B cell (primary cell): ENCODE results near the gene MOB3B. TPM values are rescaled to one million over a fixed set of nuclear protein-coding genes. Genes with fewer than 3 reads are reported as not detected.

Source experiments
- ATAC-seq: fragments of 200-7000 bp; cut with Tn5 transposase; one replicate; pipeline ENCODE4 v1.10.0; 2021; ENCODE audit warnings: low read depth, mild to moderate bottlenecking, moderate number of reproducible peaks, moderate library complexity
- CTCF ChIA-PET: fragments of 350-600 bp; sonication (Branson Sonifier 250); formaldehyde crosslinking; loops from one replicate; lab custom pipeline; 2021; ENCODE audit warnings: antibody characterized with exemption, inconsistent platforms; lab: Charles Lee
- POLR2A ChIA-PET: fragments of 350-600 bp; sonication (Branson Sonifier 250); formaldehyde crosslinking; loops from one replicate; lab custom pipeline; 2021; ENCODE audit warnings: antibody characterized with exemption; lab: Charles Lee
- DNase-seq: peaks from one replicate; pipeline ENCODE4 v3.0.0; 2013
- H2AFZ ChIP-seq: 2 replicates; pipeline ENCODE4 v1.6.1; 2012; ENCODE audit warnings: mild to moderate bottlenecking, low read depth, low read length; ENCODE audit not compliant: insufficient read depth, poor library complexity, severe bottlenecking
- H3K27ac ChIP-seq, 2 donors: 1 replicate in 1 of 2; 2 replicates in 1 of 2; pipeline ENCODE4 v1.5.1; 2012 to 2013; ENCODE audit warnings: low read length in 2 of 2, mild to moderate bottlenecking in 2 of 2, moderate library complexity in 1 of 2
- H3K27me3 ChIP-seq, 4 experiments: fragments of 200-600 bp in 1 of 4; sonication (generic) in 1 of 4; replicated peaks in 1 of 4; 1 replicate in 2 of 4; 2 replicates in 2 of 4; pipeline versions ENCODE4 v1.6.1 to v1.7.0; 2013 to 2016; ENCODE audit warnings: low read length in 3 of 4, mild to moderate bottlenecking in 2 of 4, mixed read lengths in 1 of 4, moderate library complexity in 1 of 4; ENCODE audit not compliant: insufficient read depth in 4 of 4, control insufficient read depth in 3 of 4; ENCODE audit errors: control extremely low read depth in 1 of 4
- H3K36me3 ChIP-seq, 2 experiments: replicated peaks in 1 of 2; 1 replicate in 1 of 2; 2 replicates in 1 of 2; pipeline versions ENCODE4 v1.6.1 to v1.7.1; 2013; ENCODE audit warnings: low read length in 1 of 2; ENCODE audit not compliant: insufficient read depth in 2 of 2, control insufficient read depth in 1 of 2; ENCODE audit errors: control extremely low read depth in 1 of 2, extremely low read depth in 1 of 2
- H3K4me1 ChIP-seq, 2 donors: fragments of 200-600 bp in 1 of 2; sonication (generic) in 1 of 2; 1 replicate in 1 of 2; 2 replicates in 1 of 2; pipeline versions ENCODE4 v1.5.1 to v1.6.1; 2013 to 2017; ENCODE audit warnings: low read length in 2 of 2; ENCODE audit not compliant: control insufficient read depth in 2 of 2, insufficient read depth in 2 of 2
- H3K4me2 ChIP-seq: replicated peaks from 2 replicates; pipeline ENCODE3; 2012; ENCODE audit warnings: mild to moderate bottlenecking, low read depth, low read length; ENCODE audit not compliant: poor library complexity, severe bottlenecking
- H3K4me3 ChIP-seq, 5 experiments: fragments of 200-600 bp in 1 of 5; sonication (generic) in 1 of 5; 1 replicate in 3 of 5; 2 replicates in 2 of 5; pipeline versions ENCODE4 v1.5.1 to v1.7.0; 2011 to 2016; ENCODE audit warnings: low read length in 4 of 5, mild to moderate bottlenecking in 4 of 5, low read depth in 2 of 5, control low read depth in 1 of 5, moderate library complexity in 1 of 5; ENCODE audit not compliant: insufficient read depth in 1 of 5; ENCODE audit errors: control extremely low read depth in 1 of 5, extremely low read depth in 1 of 5
- H3K79me2 ChIP-seq: fragments of 200-600 bp; sonication (generic); one replicate; pipeline ENCODE4 v1.6.0; 2016; ENCODE audit warnings: low read length; ENCODE audit not compliant: control insufficient read depth, insufficient read depth
- H3K9ac ChIP-seq: fragments of 200-600 bp; sonication (generic); 2 replicates; pipeline ENCODE4 v1.6.1; 2017; ENCODE audit warnings: mild to moderate bottlenecking, low read length, moderate library complexity
- H3K9me3 ChIP-seq, 3 donors: one replicate each; pipeline versions ENCODE4 v1.6.1 to v1.7.1; 2013; ENCODE audit warnings: low read length in 2 of 3; ENCODE audit not compliant: control insufficient read depth in 2 of 3, insufficient read depth in 1 of 3; ENCODE audit errors: control extremely low read depth in 1 of 3
- H4K20me1 ChIP-seq: 2 replicates; pipeline ENCODE4 v1.6.0; 2012; ENCODE audit warnings: mild to moderate bottlenecking, low read length; ENCODE audit not compliant: insufficient read depth, control insufficient read depth, poor library complexity, severe bottlenecking
- H3K27ac Mint-ChIP-seq: one replicate; pipeline ENCODE4 v1.8.0; 2021; ENCODE audit warnings: mixed read lengths
- H3K27me3 Mint-ChIP-seq: one replicate; pipeline ENCODE4 v1.8.0; 2021; ENCODE audit warnings: mixed read lengths
- H3K4me1 Mint-ChIP-seq: one replicate; pipeline ENCODE4 v1.8.0; 2021; ENCODE audit warnings: mixed read lengths
- H3K4me3 Mint-ChIP-seq: one replicate; pipeline ENCODE4 v1.8.0; 2021; ENCODE audit warnings: mixed read lengths
- H3K9me3 Mint-ChIP-seq: one replicate; pipeline ENCODE4 v1.8.0; 2022; ENCODE audit warnings: mixed read lengths; ENCODE audit not compliant: insufficient read depth
- CTCF ChIP-seq: fragments of 200-600 bp; IDR thresholded peaks from one replicate; pipeline ENCODE4 v1.8.0; 2022; ENCODE audit warnings: antibody characterized with exemption, mild to moderate bottlenecking
- EZH2 ChIP-seq: IDR thresholded peaks from 2 replicates; pipeline ENCODE4 v1.6.1; 2012; ENCODE audit warnings: borderline replicate concordance, low read depth, mild to moderate bottlenecking, moderate library complexity, low read length; ENCODE audit not compliant: insufficient read depth, poor library complexity, severe bottlenecking
- WGBS: methylation state at CpG from one replicate; pipeline ENCODE4 v1.1.5; 2013; ENCODE audit warnings: missing lambda C conversion rate; ENCODE audit not compliant: insufficient coverage; 5-methylcytosine and 5-hydroxymethylcytosine counted together
- intact Hi-C: fragments of 100-400 bp; cut with micrococcal nuclease; formaldehyde crosslinking; loops from one replicate; pipeline ENCODE4 v1.10.0; 2022
- polyA plus RNA-seq: library from polyadenylated mRNA; depleted of rRNA; stranded (reverse); fragments of >200 nt; gene quantifications from 2 replicates; pipeline ENCODE4 v1.2.3, GENCODE V29; 2012
- total RNA-seq, 2 donors: library from RNA; stranded (reverse); fragments of 120-200 nt in 1 of 2; gene quantifications; 1 replicate in 1 of 2; 2 replicates in 1 of 2; pipeline versions ENCODE4 v1.2.3 to v1.2.4, GENCODE V29; 2013 to 2022

MOB3B gene
- total and polyA plus RNA-seq, 2 donors (not counting 1 experiment from before 2014, with no cell fraction given), result 7.3 to 7.9 TPM

DNA sequence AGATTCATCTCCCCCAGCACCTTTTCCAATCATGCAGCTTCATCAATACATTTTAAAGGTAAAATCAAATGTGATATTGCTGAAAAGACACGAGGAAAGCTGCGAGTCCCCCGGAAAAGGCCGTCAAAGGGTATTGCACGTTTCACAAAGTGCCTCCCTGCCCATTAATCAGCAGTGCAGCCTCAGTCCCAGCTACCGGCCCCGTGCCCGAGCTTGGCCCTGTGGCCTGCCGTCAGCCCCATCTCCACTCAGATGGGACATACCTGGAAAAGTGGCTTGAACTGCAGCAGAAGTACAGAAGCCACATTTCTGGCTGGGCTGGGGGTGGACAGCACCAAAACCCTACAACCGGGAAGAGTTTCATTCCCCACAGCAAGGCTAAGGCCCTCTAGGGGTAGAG lies 192.8 kb downstream of the MOB3B start:
- no peak overlapping the region for H3K9ac ChIP-seq
- H3K4me1 ChIP-seq, result peaks cover 6 to 16% of the 10 kb centered on the region in 2 donors
- ATAC-seq (no peak), DNase-seq (no peak)
- ChIA-PET CTCF (interaction anchor here (0.7 to 10.0 kb wide), 4 partner anchors 17 to 1285 kb away, joined by 3 to 395 read pairs (median 16); partner anchors contain the start of genes IFNK and MOB3B), POLR2A (no interaction called here)
- TF ChIP-seq CTCF (no peak), EZH2 (no peak)
- no peak overlapping the region for H2AFZ ChIP-seq
- no peak overlapping the region for H3K4me2 ChIP-seq
- 95% methylated on average over 10 of the region's 10 CpGs for WGBS
- Mint-ChIP-seq H3K4me1 (peaks cover 13% of the 10 kb centered on the region), H3K27ac (no peak overlapping the region), H3K9me3 (no peaks in the 10 kb centered on the region), H3K27me3 (no peaks in the 10 kb centered on the region), H3K4me3 (no peak overlapping the region)
- H3K79me2 ChIP-seq, result peaks cover 11% of the 10 kb centered on the region
- H4K20me1 ChIP-seq, result no peaks in the 10 kb centered on the region
- intact Hi-C loops, result no loop called here
- H3K9me3 ChIP-seq, result no peaks in the 10 kb centered on the region
- H3K27me3 ChIP-seq, result no peaks in the 10 kb centered on the region
- H3K4me3 ChIP-seq, result no peak overlapping the region
- no peak overlapping the region for H3K27ac ChIP-seq
- H3K36me3 ChIP-seq, result peaks cover 0 to 9% of the 10 kb centered on the region in 2 experiments

GRCh38 chr9:27336126-27336525 lies 193.5 kb downstream of the MOB3B start:
- CTCF ChIA-PET, result interaction anchor here (1.0 to 10.0 kb wide), 4 partner anchors 18 to 211 kb away, joined by 3 to 395 read pairs (median 16); partner anchors contain the start of genes IFNK and MOB3B
- H3K79me2 ChIP-seq, result peaks cover 11% of the 10 kb centered on the region
- DNase-seq, result no peak
- Mint-ChIP-seq H3K4me3 (no peak overlapping the region), H3K9me3 (no peaks in the 10 kb centered on the region), H3K27me3 (no peaks in the 10 kb centered on the region), H3K4me1 (peaks cover 10% of the 10 kb centered on the region), H3K27ac (no peak overlapping the region)
- no peak for TF ChIP-seq EZH2
- TF ChIP-seq CTCF, result no peak
- POLR2A ChIA-PET, result no interaction called here
- H3K27me3 ChIP-seq, result no peaks in the 10 kb centered on the region
- no peak overlapping the region for H3K4me3 ChIP-seq
- H3K36me3 ChIP-seq, result peaks cover 0 to 9% of the 10 kb centered on the region in 2 experiments
- 100% methylated on average over 1 of the region's 1 CpG for WGBS
- no peak overlapping the region for H3K9ac ChIP-seq
- no peak overlapping the region for H3K27ac ChIP-seq
- no peak for ATAC-seq
- intact Hi-C loops, result no loop called here
- H3K9me3 ChIP-seq, result no peaks in the 10 kb centered on the region
- no peak overlapping the region for H3K4me2 ChIP-seq
- H2AFZ ChIP-seq, result no peak overlapping the region
- H3K4me1 ChIP-seq, result peaks cover 6 to 12% of the 10 kb centered on the region in 2 donors
- H4K20me1 ChIP-seq, result no peaks in the 10 kb centered on the region
